GM04504 (cell line): ENCODE results near the gene C5orf15.

Source experiments
- DNase-seq: peaks from one replicate; pipeline ENCODE4 v3.0.0-alpha.2; 2012; ENCODE audit warnings: low read depth

The C5orf15 gene

GRCh38 chr5:133968204-133968980 lies at the start of gene C5orf15:
Gene C5orf15 (minus strand): TSS chr5:133968625. CDS start chr5:133968584, 41 bp downstream.
- DNase-seq, result peak; percentile 93

- DNase-seq, result no peak
Measured at GRCh38 chr5:134008266-134008749, 39.9 kb upstream of the C5orf15 start.

GRCh38 chr5:134007581-134008265 lies 39.3 kb upstream of the C5orf15 start:
- no peak for DNase-seq

- no peak for DNase-seq
Measured at GRCh38 chr5:134006115-134006514, 37.7 kb upstream of the C5orf15 start.

GRCh38 chr5:134005417-134006061 lies 37.1 kb upstream of the C5orf15 start:
- peak; percentile 33 for DNase-seq

- peak; percentile 69 for DNase-seq
Measured at GRCh38 chr5:134004626-134005416, 36.4 kb upstream of the C5orf15 start, which contains the start of gene VDAC1. Gene VDAC1 (minus strand): TSS chr5:134004975. CDS start chr5:133993012, 11,963 bp downstream.

GRCh38 chr5:134003817-134004625 lies 35.6 kb upstream of the C5orf15 start:
- peak; percentile 17 for DNase-seq

GRCh38 chr5:134003064-134003816 lies 34.8 kb upstream of the C5orf15 start:
- no peak for DNase-seq

- DNase-seq, result no peak
Measured at GRCh38 chr5:134001938-134002731, 33.7 kb upstream of the C5orf15 start.

- no peak for DNase-seq
Measured at GRCh38 chr5:134000696-134001453, 32.5 kb upstream of the C5orf15 start.

- DNase-seq, result no peak
Measured at GRCh38 chr5:134000091-134000511, 31.7 kb upstream of the C5orf15 start.

- DNase-seq, result no peak
Measured at GRCh38 chr5:133998807-133999206, 30.4 kb upstream of the C5orf15 start.

- no peak for DNase-seq
Measured at GRCh38 chr5:133998042-133998441, 29.6 kb upstream of the C5orf15 start.

GRCh38 chr5:133996683-133997252 lies 28.3 kb upstream of the C5orf15 start:
- no peak for DNase-seq

GRCh38 chr5:133995883-133996563 lies 27.6 kb upstream of the C5orf15 start:
- no peak for DNase-seq

GRCh38 chr5:133995341-133995740 lies 26.9 kb upstream of the C5orf15 start:
- no peak for DNase-seq

- no peak for DNase-seq
Measured at GRCh38 chr5:133994990-133995333, 26.5 kb upstream of the C5orf15 start.
